Smooth muscle cell (in vitro differentiated cells): Measurements from ENCODE around the gene CUTC. TPM values are rescaled to one million over a fixed set of nuclear protein-coding genes. Genes with fewer than 3 reads are reported as not detected.
A peak's percentile ranks its signal among the peaks of the same experiment; 100 is the strongest.

Source experiments
- DNase-seq: peaks from one replicate; lab custom pipeline; 2025; ENCODE audit not compliant: unreplicated experiment; lab: John Stamatoyannopoulos, UW
- H2AFZ ChIP-seq: fragments of 200-600 bp; sonication (generic); 2 replicates; pipeline ENCODE4 v1.6.0; 2016; ENCODE audit warnings: antibody characterized with exemption, low read depth, mild to moderate bottlenecking
- H3F3A ChIP-seq: fragments of 200-600 bp; sonication (generic); 2 replicates; pipeline ENCODE4 v1.6.0; 2017; ENCODE audit warnings: antibody characterized with exemption, low read depth
- H3K27ac ChIP-seq: fragments of 200-600 bp; sonication (generic); 2 replicates; pipeline ENCODE4 v1.5.1; 2016; ENCODE audit warnings: low read depth, mild to moderate bottlenecking
- H3K27me3 ChIP-seq: fragments of 200-600 bp; sonication (generic); 2 replicates; pipeline ENCODE4 v1.6.1; 2016; ENCODE audit warnings: low read depth, mild to moderate bottlenecking
- H3K36me3 ChIP-seq: fragments of 200-600 bp; sonication (generic); 2 replicates; pipeline ENCODE4 v1.5.1; 2016; ENCODE audit warnings: low read depth
- H3K4me1 ChIP-seq: fragments of 200-600 bp; sonication (generic); 2 replicates; pipeline ENCODE4 v1.5.1; 2016; ENCODE audit warnings: low read depth
- H3K4me2 ChIP-seq: fragments of 200-600 bp; sonication (generic); 2 replicates; pipeline ENCODE4 v1.6.0; 2016; ENCODE audit warnings: mild to moderate bottlenecking
- H3K4me3 ChIP-seq: fragments of 200-600 bp; sonication (generic); 2 replicates; pipeline ENCODE4 v1.5.1; 2016; ENCODE audit warnings: mild to moderate bottlenecking
- H3K79me2 ChIP-seq: fragments of 200-600 bp; sonication (generic); 2 replicates; pipeline ENCODE4 v1.6.0; 2016; ENCODE audit warnings: low read depth, mild to moderate bottlenecking
- H3K9ac ChIP-seq: fragments of 200-600 bp; sonication (generic); 2 replicates; pipeline ENCODE4 v1.6.0; 2016; ENCODE audit warnings: low read depth
- H3K9me3 ChIP-seq: fragments of 200-600 bp; sonication (generic); replicated peaks from 2 replicates; pipeline ENCODE4 v1.5.1; 2016; ENCODE audit warnings: low read depth
- H4K20me1 ChIP-seq: fragments of 200-600 bp; sonication (generic); 2 replicates; pipeline ENCODE4 v1.6.0; 2016; ENCODE audit warnings: low read depth
- CTCF ChIP-seq: fragments of 200-600 bp; sonication (generic); IDR thresholded peaks from 2 replicates; pipeline ENCODE4 v1.5.1; 2017; ENCODE audit warnings: borderline replicate concordance, mild to moderate bottlenecking, antibody characterized with exemption; ENCODE audit not compliant: insufficient read depth, poor library complexity, severe bottlenecking
- WGBS: methylation state at CpG from one replicate; pipeline ENCODE4 v1.1.7; 2016; ENCODE audit warnings: low lambda C conversion rate; 5-methylcytosine and 5-hydroxymethylcytosine counted together
- polyA plus RNA-seq: library from polyadenylated mRNA; unstranded; fragments of >200 nt; fragmentation: Nextera tagmentation; extraction: Ambion mirVana; gene quantifications from 2 replicates; pipeline ENCODE4 v1.2.1, GENCODE V29; 2016
- total RNA-seq: library from RNA; depleted of rRNA; stranded (reverse); fragments of >200 nt; gene quantifications from 2 replicates; pipeline ENCODE4 v1.2.3, GENCODE V29; 2014

CUTC gene
- total RNA-seq (15.2 and 16.0 TPM in 2 replicates), polyA plus RNA-seq (20.1 and 24.2 TPM in 2 replicates)

GRCh38 chr10:99732033-99732842, at the start of gene CUTC, which contains the start of gene COX15:
CUTC (plus strand) TSS chr10:99732234; CDS start chr10:99732349, 115 bp downstream.
COX15 (minus strand) TSS chr10:99732127; CDS start chr10:99732049, 78 bp downstream.
- TF ChIP-seq CTCF, result peak; percentile 17
- peaks cover 10% of the 10 kb centered on the region for H3K36me3 ChIP-seq
- H3F3A ChIP-seq, result no peaks in the 10 kb centered on the region
- DNase-seq, result peak; percentile 79
- H3K27ac ChIP-seq, result peak within 1 kb of the TSS; percentile 50
- H3K4me3 ChIP-seq, result peak within 1 kb of the TSS; percentile 75
- H3K9ac ChIP-seq, result peak within 1 kb of the TSS; percentile 76
- H3K4me1 ChIP-seq, result peaks cover 13% of the 10 kb centered on the region
- no peaks in the 10 kb centered on the region for H3K9me3 ChIP-seq
- H3K79me2 ChIP-seq, result peaks cover 13% of the 10 kb centered on the region
- no peaks in the 10 kb centered on the region for H3K27me3 ChIP-seq
- WGBS, result 1% methylated on average over 68 of the region's 73 CpGs
- peak within 1 kb of the TSS; percentile 34 for H2AFZ ChIP-seq
- no peaks in the 10 kb centered on the region for H4K20me1 ChIP-seq
- H3K4me2 ChIP-seq, result peak within 1 kb of the TSS; percentile 95

- Histone ChIP-seq H3K4me3 (no peak overlapping the region), H3K9me3 (no peaks in the 10 kb centered on the region), H3K4me2 (no peak overlapping the region), H3K79me2 (no peaks in the 10 kb centered on the region), H3K27ac (no peak overlapping the region), H3K4me1 (no peaks in the 10 kb centered on the region), H3K36me3 (peaks cover 50% of the 10 kb centered on the region), H3K27me3 (no peaks in the 10 kb centered on the region), H4K20me1 (peaks cover 33% of the 10 kb centered on the region), H3K9ac (no peak overlapping the region), H2AFZ (no peak overlapping the region), H3F3A (no peaks in the 10 kb centered on the region)
- DNase-seq, result no peak
- WGBS, result 83% methylated on average over 1 of the region's 1 CpG
- TF ChIP-seq CTCF, result peak; percentile 13
Observed at GRCh38 chr10:99682752-99683151, 49.3 kb upstream of the CUTC start.

- Histone ChIP-seq H3K9me3 (no peaks in the 10 kb centered on the region), H3K36me3 (peaks cover 43% of the 10 kb centered on the region), H3K4me1 (no peaks in the 10 kb centered on the region), H3F3A (no peaks in the 10 kb centered on the region), H3K27ac (peak overlapping the region; percentile 52), H3K79me2 (peaks cover 3% of the 10 kb centered on the region), H4K20me1 (peaks cover 37% of the 10 kb centered on the region), H3K4me2 (no peak overlapping the region), H3K27me3 (no peaks in the 10 kb centered on the region), H2AFZ (no peak overlapping the region), H3K4me3 (no peak overlapping the region), H3K9ac (no peak overlapping the region)
- DNase-seq, result no peak
- TF ChIP-seq CTCF, result no peak
- 90% methylated on average over 2 of the region's 2 CpGs for WGBS
Observed at GRCh38 chr10:99685597-99685967, 46.5 kb upstream of the CUTC start.

- Histone ChIP-seq H3K4me2 (no peak overlapping the region), H3K4me1 (no peaks in the 10 kb centered on the region), H3F3A (no peaks in the 10 kb centered on the region), H2AFZ (no peak overlapping the region), H3K79me2 (peaks cover 3% of the 10 kb centered on the region), H3K9me3 (no peaks in the 10 kb centered on the region), H4K20me1 (peaks cover 25% of the 10 kb centered on the region), H3K27me3 (no peaks in the 10 kb centered on the region), H3K9ac (no peak overlapping the region), H3K36me3 (peaks cover 32% of the 10 kb centered on the region), H3K4me3 (no peak overlapping the region), H3K27ac (no peak overlapping the region)
- DNase-seq, result no peak
- WGBS, result 91% methylated on average over 1 of the region's 1 CpG
- no peak for TF ChIP-seq CTCF
Observed at GRCh38 chr10:99689461-99689860, 42.6 kb upstream of the CUTC start.
